Esophagus muscularis mucosa (tissue), 4 donors: ENCODE data around the gene CCDC89. TPM values are rescaled to one million over a fixed set of nuclear protein-coding genes. Genes with fewer than 3 reads are reported as not detected.

Source experiments
- DNase-seq: peaks from one replicate; pipeline ENCODE4 v3.0.0-alpha.2; 2017; ENCODE audit errors: extremely low spot score
- H3K27ac ChIP-seq, 4 donors: fragments of 200-600 bp; sonication (generic); replicated peaks in 1 of 4; 1 replicate in 3 of 4; 2 replicates in 1 of 4; pipeline ENCODE4 v1.5.1; 2016 to 2019; ENCODE audit warnings: mild to moderate bottlenecking in 1 of 4
- H3K27me3 ChIP-seq, 4 donors: fragments of 200-600 bp; sonication (generic); one replicate each; pipeline versions ENCODE4 v1.5.1 to v1.6.0; 2016 to 2019
- H3K36me3 ChIP-seq, 4 donors: fragments of 200-600 bp; sonication (generic); one replicate each; pipeline ENCODE4 v1.5.1; 2016 to 2019
- H3K4me1 ChIP-seq, 4 donors: fragments of 200-600 bp; sonication (generic); one replicate each; pipeline ENCODE4 v1.5.1; 2016 to 2019
- H3K4me3 ChIP-seq, 4 donors: fragments of 200-600 bp; sonication (generic); 1 replicate in 2 of 4; 2 replicates in 2 of 4; pipeline ENCODE4 v1.5.1; 2016 to 2019; ENCODE audit warnings: mild to moderate bottlenecking in 4 of 4, moderate library complexity in 1 of 4
- H3K9me3 ChIP-seq, 4 donors: fragments of 200-600 bp; sonication (generic); 1 replicate in 3 of 4; 2 replicates in 1 of 4; pipeline ENCODE4 v1.5.1; 2016 to 2019
- POLR2A ChIP-seq: fragments of 450-650 bp; IDR thresholded peaks from one replicate; pipeline ENCODE4 v1.6.1; 2017; ENCODE audit warnings: antibody characterized with exemption, moderate library complexity, mild to moderate bottlenecking, low read depth
- POLR2AphosphoS5 ChIP-seq, 2 donors: sonication (generic); formaldehyde crosslinking; IDR thresholded peaks; one replicate each; pipeline ENCODE4 v1.6.1; 2017; ENCODE audit warnings: antibody characterized with exemption in 2 of 2
- WGBS: methylation state at CpG from one replicate; pipeline ENCODE4 v1.1.5; 2018; 5-methylcytosine and 5-hydroxymethylcytosine counted together
- intact Hi-C: fragments of 100-400 bp; cut with DNase I; formaldehyde crosslinking; loops from one replicate; pipeline ENCODE4 v1.15.1; 2023
- total RNA-seq, 4 donors: library from RNA; depleted of rRNA; stranded (reverse); fragments of >200 nt; gene quantifications; one replicate each; pipeline versions ENCODE4 v1.1.0 to v1.2.1, GENCODE V29; 2016
- TF ChIP-seq, protein P1 (sequence below), 3 experiments: fragments of 200-600 bp in 2 of 3; fragments of 450-650 bp in 1 of 3; sonication (generic) in 2 of 3; IDR thresholded peaks; one replicate each; pipeline ENCODE4 v1.5.1; 2017 to 2019; ENCODE audit warnings: antibody characterized with exemption in 3 of 3, mild to moderate bottlenecking in 2 of 3, moderate library complexity in 1 of 3

CCDC89 gene
- total RNA-seq, 4 donors from 2014 or later, result 0.83 to 2.9 (median 2.5) TPM

DNA sequence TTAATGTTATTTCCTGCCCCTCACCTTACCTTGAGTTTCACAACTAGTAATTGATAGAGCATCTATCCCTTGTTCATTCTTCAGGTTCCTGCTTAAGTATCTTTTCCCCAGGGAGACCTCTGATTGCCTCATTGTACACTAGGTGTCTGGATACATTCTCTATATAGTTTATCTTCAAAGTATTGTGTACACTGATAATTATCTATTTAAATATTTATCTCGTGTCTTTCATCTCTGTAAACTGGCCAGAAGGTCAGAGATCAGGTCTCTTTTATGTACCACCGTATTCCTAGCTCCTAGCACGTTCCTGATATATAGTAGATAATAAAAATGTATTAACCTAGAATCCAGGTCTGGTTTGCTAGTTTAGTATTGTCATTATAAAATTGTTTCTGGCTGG is 51.2 kb downstream of the CCDC89 start:
- intact Hi-C loops, result no loop called here
- DNase-seq, result no peak
- Histone ChIP-seq H3K9me3 (no peaks in the 10 kb centered on the region), H3K4me1 (peaks cover 3 to 15% (median 8%) of the 10 kb centered on the region in 4 donors), H3K27me3 (no peaks in the 10 kb centered on the region), H3K4me3 (no peak overlapping the region), H3K36me3 (peaks cover 23 to 66% (median 45%) of the 10 kb centered on the region in 4 donors), H3K27ac (no peak overlapping the region)
- WGBS, result 83% methylated on average over 3 of the region's 3 CpGs
- no peak for TF ChIP-seq POLR2AphosphoS5 (IDR thresholded peaks at IDR 0.05)
- no peak for TF ChIP-seq POLR2A
- TF ChIP-seq, protein P1, sequence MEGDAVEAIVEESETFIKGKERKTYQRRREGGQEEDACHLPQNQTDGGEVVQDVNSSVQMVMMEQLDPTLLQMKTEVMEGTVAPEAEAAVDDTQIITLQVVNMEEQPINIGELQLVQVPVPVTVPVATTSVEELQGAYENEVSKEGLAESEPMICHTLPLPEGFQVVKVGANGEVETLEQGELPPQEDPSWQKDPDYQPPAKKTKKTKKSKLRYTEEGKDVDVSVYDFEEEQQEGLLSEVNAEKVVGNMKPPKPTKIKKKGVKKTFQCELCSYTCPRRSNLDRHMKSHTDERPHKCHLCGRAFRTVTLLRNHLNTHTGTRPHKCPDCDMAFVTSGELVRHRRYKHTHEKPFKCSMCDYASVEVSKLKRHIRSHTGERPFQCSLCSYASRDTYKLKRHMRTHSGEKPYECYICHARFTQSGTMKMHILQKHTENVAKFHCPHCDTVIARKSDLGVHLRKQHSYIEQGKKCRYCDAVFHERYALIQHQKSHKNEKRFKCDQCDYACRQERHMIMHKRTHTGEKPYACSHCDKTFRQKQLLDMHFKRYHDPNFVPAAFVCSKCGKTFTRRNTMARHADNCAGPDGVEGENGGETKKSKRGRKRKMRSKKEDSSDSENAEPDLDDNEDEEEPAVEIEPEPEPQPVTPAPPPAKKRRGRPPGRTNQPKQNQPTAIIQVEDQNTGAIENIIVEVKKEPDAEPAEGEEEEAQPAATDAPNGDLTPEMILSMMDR (IDR thresholded peaks at IDR 0.05), result no peak

Other genes with a start within 250 kb of the CCDC89 start
- 10 to 100 TPM in 2 of 4 donors, 1 to 10 TPM in 2; 7.3 to 14.1 (median 11.1) TPM for gene DLG2, start 58.9 kb downstream of the CCDC89 start, total RNA-seq
- 10 to 100 TPM; 25.4 to 65.2 (median 46.6) TPM for gene TMEM126B, start 57.6 kb downstream of the CCDC89 start, total RNA-seq
- 10 to 100 TPM; 19.0 to 48.6 (median 26.8) TPM for gene TMEM126A, start 38.2 kb downstream of the CCDC89 start, total RNA-seq
- 10 to 100 TPM; 34.8 to 60.6 (median 37.0) TPM for gene CREBZF, start 21.1 kb downstream of the CCDC89 start, total RNA-seq
- gene SYTL2, start 124.9 kb upstream of the CCDC89 start, total RNA-seq, result 10 to 100 TPM in 2 of 4 donors, 1 to 10 TPM in 2; 7.1 to 10.4 (median 8.8) TPM
- gene CCDC83, start 169.2 kb upstream of the CCDC89 start, total RNA-seq, result not detected